B cell (primary cell): Measurements from ENCODE around the gene LARGE2.

Source experiments
- CTCF ChIP-seq: fragments of 200-600 bp; IDR thresholded peaks from one replicate; pipeline ENCODE4 v1.8.0; 2022; ENCODE audit warnings: antibody characterized with exemption, mild to moderate bottlenecking
- EZH2 ChIP-seq: IDR thresholded peaks from 2 replicates; pipeline ENCODE4 v1.6.1; 2012; ENCODE audit warnings: borderline replicate concordance, low read depth, mild to moderate bottlenecking, moderate library complexity, low read length; ENCODE audit not compliant: insufficient read depth, poor library complexity, severe bottlenecking

GRCh38 chr11:45974806-45975205 lies 52.4 kb downstream of the LARGE2 start:
- no peak for TF ChIP-seq CTCF
- no peak for TF ChIP-seq EZH2
